Omental fat pad (tissue), 4 donors: ENCODE measurements around the gene RFC1. TPM values are rescaled to one million over a fixed set of nuclear protein-coding genes. Genes with fewer than 3 reads are reported as not detected.

Experiments used
- ATAC-seq: fragments of 150-250 bp; one replicate; pipeline ENCODE4 v1.9.1; 2016; ENCODE audit warnings: mild to moderate bottlenecking, moderate library complexity; ENCODE audit not compliant: low FRiP score
- DNase-seq: peaks from one replicate; pipeline ENCODE4 v3.0.0-alpha.2; 2019; ENCODE audit warnings: low spot score
- CTCF ChIP-seq, 3 donors: fragments of 450-650 bp; IDR thresholded peaks; one replicate each; pipeline ENCODE4 v1.5.1; 2016 to 2017; ENCODE audit warnings: antibody characterized with exemption in 3 of 3, mild to moderate bottlenecking in 3 of 3, moderate library complexity in 2 of 3
- total RNA-seq, 4 donors: library from RNA; depleted of rRNA; stranded (reverse); fragments of >200 nt; gene quantifications; one replicate each; pipeline ENCODE4 v1.1.0, GENCODE V29; 2016

Gene RFC1
- total RNA-seq, 4 donors from 2014 or later, result 18.5 to 38.1 (median 27.8) TPM

- no peak for DNase-seq
- TF ChIP-seq CTCF (IDR thresholded peaks at IDR 0.05), result no peak
- ATAC-seq, result no peak
Measured at GRCh38 chr4:39323821-39324220, 42.3 kb downstream of the RFC1 start.

- no peak for DNase-seq
- no peak for TF ChIP-seq CTCF (IDR thresholded peaks at IDR 0.05)
- no peak for ATAC-seq
Measured at GRCh38 chr4:39320381-39321115, 45.6 kb downstream of the RFC1 start.

- DNase-seq (no peak), ATAC-seq (peak; percentile 39)
- TF ChIP-seq CTCF (IDR thresholded peaks at IDR 0.05), result no peak
Measured at GRCh38 chr4:39319676-39320075, 46.5 kb downstream of the RFC1 start.

- ATAC-seq, result no peak
- DNase-seq, result no peak
- no peak for TF ChIP-seq CTCF (IDR thresholded peaks at IDR 0.05)
Measured at GRCh38 chr4:39312816-39313215, 53.3 kb downstream of the RFC1 start.

GRCh38 chr4:39308611-39309010 is 57.6 kb downstream of the RFC1 start:
- TF ChIP-seq CTCF (IDR thresholded peaks at IDR 0.05), result no peak
- ATAC-seq, result no peak
- DNase-seq, result no peak

- no peak for TF ChIP-seq CTCF (IDR thresholded peaks at IDR 0.05)
- DNase-seq, result no peak
- ATAC-seq, result no peak
Measured at GRCh38 chr4:39305912-39306677, 60.1 kb downstream of the RFC1 start.

GRCh38 chr4:39304651-39305050 is 61.5 kb downstream of the RFC1 start:
- no peak for ATAC-seq
- no peak for DNase-seq
- TF ChIP-seq CTCF (IDR thresholded peaks at IDR 0.05), result no peak
